Neutrophil (primary cell): Measurements from ENCODE around the gene IL15RA.

Source experiments
- H3K27ac ChIP-seq: fragments of 200-600 bp; sonication (generic); 2 replicates; pipeline ENCODE4 v1.5.1; 2016; ENCODE audit warnings: mild to moderate bottlenecking, moderate library complexity
- H3K27me3 ChIP-seq: fragments of 200-600 bp; sonication (generic); 2 replicates; pipeline ENCODE4 v1.6.0; 2016; ENCODE audit warnings: mild to moderate bottlenecking
- H3K36me3 ChIP-seq: fragments of 200-600 bp; sonication (generic); 2 replicates; pipeline ENCODE4 v1.5.1; 2017
- H3K4me1 ChIP-seq, 2 experiments: fragments of 200-600 bp in 1 of 2; sonication (generic) in 1 of 2; 1 replicate in 1 of 2; 2 replicates in 1 of 2; pipeline versions ENCODE4 v1.5.1 to v1.6.1; 2013 to 2016; ENCODE audit warnings: low read depth in 1 of 2, low read length in 1 of 2, mild to moderate bottlenecking in 1 of 2, moderate library complexity in 1 of 2; ENCODE audit not compliant: control insufficient read depth in 1 of 2, insufficient read depth in 1 of 2
- H3K4me3 ChIP-seq, 2 experiments: fragments of 200-600 bp in 1 of 2; sonication (generic) in 1 of 2; 1 replicate in 1 of 2; 2 replicates in 1 of 2; pipeline ENCODE4 v1.5.1; 2013 to 2016; ENCODE audit warnings: low read depth in 1 of 2, low read length in 1 of 2, mild to moderate bottlenecking in 1 of 2, moderate library complexity in 1 of 2
- H3K9me3 ChIP-seq: fragments of 200-600 bp; sonication (generic); 2 replicates; pipeline ENCODE4 v1.5.1; 2016
- TF ChIP-seq, protein P1 (sequence below): fragments of 200-600 bp; sonication (generic); IDR thresholded peaks from 2 replicates; pipeline ENCODE4 v1.5.1; 2016; ENCODE audit warnings: antibody characterized with exemption

IL15RA gene

DNA sequence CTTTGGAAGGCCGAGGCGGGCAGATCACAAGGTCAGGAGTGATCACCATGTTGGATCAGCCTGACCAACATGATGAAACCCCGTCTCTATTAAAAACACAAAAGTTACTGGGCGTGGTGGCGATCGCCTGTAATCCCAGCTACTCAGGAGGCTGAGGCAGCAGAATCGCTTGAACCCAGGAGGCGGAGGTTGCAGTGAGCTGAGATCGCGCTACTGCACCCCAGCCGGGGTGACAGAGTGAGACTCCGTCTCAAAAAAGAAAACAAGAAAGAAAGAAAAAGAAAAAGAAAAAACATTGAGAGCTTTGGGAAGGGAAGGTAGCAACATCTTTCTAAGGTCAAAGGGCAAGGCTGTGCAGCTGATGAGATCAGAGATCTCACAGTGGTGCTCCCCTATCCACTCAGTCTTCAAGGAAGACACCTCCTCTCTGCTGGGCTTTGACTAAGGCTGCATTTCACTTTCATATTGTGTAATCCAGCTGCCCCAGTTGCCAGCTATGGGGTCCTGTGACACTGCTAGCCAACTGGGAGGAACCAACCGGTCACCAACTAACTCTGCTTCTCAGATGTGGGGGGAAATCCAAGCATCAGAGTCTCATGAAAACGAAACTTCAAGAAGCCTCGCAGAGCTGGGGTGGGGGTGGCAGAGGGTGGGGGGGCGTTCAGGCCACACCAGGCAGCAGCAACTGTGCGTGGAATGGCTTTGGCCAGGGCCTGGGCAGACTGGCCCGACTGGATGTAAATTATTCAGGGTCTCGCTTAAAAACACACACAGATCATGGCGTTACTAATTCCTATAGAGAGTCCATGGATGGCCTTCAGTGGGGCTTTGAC, 1.5 kb downstream of the IL15RA start:
- Histone ChIP-seq H3K4me3 (peak overlapping the region; percentile 85 to 89), H3K36me3 (no peaks in the 10 kb centered on the region), H3K27ac (no peak overlapping the region), H3K9me3 (no peaks in the 10 kb centered on the region), H3K4me1 (peaks cover 16 to 19% of the 10 kb centered on the region in 2 experiments), H3K27me3 (peaks cover 14% of the 10 kb centered on the region)
- TF ChIP-seq, protein P1, sequence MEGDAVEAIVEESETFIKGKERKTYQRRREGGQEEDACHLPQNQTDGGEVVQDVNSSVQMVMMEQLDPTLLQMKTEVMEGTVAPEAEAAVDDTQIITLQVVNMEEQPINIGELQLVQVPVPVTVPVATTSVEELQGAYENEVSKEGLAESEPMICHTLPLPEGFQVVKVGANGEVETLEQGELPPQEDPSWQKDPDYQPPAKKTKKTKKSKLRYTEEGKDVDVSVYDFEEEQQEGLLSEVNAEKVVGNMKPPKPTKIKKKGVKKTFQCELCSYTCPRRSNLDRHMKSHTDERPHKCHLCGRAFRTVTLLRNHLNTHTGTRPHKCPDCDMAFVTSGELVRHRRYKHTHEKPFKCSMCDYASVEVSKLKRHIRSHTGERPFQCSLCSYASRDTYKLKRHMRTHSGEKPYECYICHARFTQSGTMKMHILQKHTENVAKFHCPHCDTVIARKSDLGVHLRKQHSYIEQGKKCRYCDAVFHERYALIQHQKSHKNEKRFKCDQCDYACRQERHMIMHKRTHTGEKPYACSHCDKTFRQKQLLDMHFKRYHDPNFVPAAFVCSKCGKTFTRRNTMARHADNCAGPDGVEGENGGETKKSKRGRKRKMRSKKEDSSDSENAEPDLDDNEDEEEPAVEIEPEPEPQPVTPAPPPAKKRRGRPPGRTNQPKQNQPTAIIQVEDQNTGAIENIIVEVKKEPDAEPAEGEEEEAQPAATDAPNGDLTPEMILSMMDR, result no peak

DNA sequence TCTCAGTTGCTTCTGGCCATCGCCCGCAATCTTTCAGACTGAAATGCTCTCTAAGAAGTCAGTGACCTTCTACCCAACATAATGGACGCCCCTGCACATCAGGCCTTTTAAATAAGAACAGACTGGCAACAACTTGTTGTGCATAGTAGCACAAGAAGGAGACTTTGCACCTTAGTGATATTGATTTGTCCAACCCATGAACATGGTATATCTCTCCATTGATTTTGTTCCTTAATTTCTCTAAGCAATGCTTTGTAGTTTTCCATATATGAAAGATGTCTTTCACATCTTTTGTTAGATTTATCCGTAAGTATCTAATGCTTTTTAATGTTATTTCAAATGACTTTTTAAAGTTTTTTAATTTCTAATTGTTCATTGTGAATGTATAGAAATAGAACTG, 4.3 kb downstream of the IL15RA start:
- Histone ChIP-seq H3K27me3 (peaks cover 2% of the 10 kb centered on the region), H3K4me3 (no peak overlapping the region), H3K4me1 (peaks cover 16% of the 10 kb centered on the region in 2 experiments), H3K36me3 (no peaks in the 10 kb centered on the region), H3K27ac (no peak overlapping the region), H3K9me3 (no peaks in the 10 kb centered on the region)
- TF ChIP-seq, protein P1, result no peak

DNA sequence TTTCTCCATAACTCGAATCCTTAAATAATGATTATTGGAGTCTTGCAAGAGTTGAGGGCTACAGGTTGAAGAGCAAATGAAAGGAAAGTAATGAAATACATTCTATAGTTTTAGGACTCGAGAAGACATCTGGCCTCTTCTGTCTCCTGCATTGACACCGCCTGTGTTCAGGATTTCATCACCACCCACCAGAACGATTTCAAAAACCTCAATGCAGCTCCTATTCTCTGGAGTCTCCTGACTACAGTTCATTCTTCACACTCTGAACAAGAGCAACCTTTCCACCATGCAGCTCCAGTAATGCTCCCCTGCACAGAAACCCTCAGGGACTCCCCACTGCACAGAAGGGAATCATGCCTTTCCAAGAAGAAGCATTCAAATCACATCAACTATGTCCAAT, 5.5 kb downstream of the IL15RA start:
- H3K4me1 ChIP-seq, result peaks cover 13 to 16% of the 10 kb centered on the region in 2 experiments
- no peaks in the 10 kb centered on the region for H3K9me3 ChIP-seq
- H3K27ac ChIP-seq, result peak overlapping the region; percentile 5
- no peaks in the 10 kb centered on the region for H3K36me3 ChIP-seq
- no peak overlapping the region for H3K4me3 ChIP-seq
- H3K27me3 ChIP-seq, result no peaks in the 10 kb centered on the region
- TF ChIP-seq, protein P1, result no peak

DNA sequence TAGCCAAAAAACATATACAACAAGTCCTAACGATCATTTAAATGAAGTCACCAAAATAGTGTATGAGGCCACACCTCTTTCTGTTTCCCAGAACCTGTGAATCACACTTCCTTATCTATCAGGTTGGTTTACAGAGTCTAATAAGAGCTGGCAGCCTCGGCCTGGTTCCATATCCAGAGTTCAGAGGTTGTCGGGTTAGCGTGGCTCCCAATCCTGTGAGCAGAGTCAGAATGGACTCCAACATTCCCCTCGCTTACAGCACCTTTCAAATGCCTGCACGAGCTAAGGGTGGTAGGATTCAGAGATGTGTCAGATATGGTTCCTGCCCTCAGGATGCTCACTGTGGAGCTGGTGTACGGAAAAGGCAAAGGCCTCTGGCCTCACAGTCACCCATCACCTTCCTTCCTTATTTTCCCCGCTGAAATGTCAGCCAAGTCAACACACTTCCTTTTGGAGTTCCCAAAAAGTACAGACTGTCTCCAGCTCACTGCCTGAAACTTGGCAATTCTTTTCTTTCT, 6.0 kb downstream of the IL15RA start:
- Histone ChIP-seq H3K27ac (peak overlapping the region; percentile 5), H3K4me3 (no peak overlapping the region)
- TF ChIP-seq, protein P1, result no peak

DNA sequence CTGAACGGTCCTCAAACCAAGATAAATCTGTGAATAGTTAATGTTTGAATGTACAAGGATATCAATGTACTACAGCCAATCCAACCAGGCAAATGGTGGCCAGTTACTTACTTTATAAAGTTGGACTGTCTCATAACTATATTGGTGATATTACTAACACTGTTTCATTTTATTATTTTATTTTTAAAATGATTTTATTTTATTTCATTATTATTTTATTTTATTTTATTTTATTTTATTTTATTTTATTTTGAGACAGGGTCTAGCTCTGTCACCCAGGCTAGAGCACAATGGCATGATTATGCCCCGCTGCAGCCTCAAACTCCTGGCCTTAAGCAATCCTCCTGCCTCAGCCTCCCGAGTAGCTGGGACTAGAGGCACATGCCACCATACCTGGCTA, 6.8 kb downstream of the IL15RA start:
- Histone ChIP-seq H3K36me3 (no peaks in the 10 kb centered on the region), H3K27ac (no peak overlapping the region), H3K4me1 (peaks cover 0 to 5% of the 10 kb centered on the region in 2 experiments), H3K4me3 (no peak overlapping the region), H3K9me3 (no peaks in the 10 kb centered on the region), H3K27me3 (no peaks in the 10 kb centered on the region)
- TF ChIP-seq, protein P1, result no peak

More for the DNA sequence above, 6.0 kb downstream of the IL15RA start:
- no peaks in the 10 kb centered on the region for H3K27me3 ChIP-seq
- peaks cover 8 to 12% of the 10 kb centered on the region in 2 experiments for H3K4me1 ChIP-seq
- no peaks in the 10 kb centered on the region for H3K9me3 ChIP-seq
- H3K36me3 ChIP-seq, result no peaks in the 10 kb centered on the region
